A673 (cell line): ENCODE results near the gene ARFGEF2.

Source experiments
- EZH2 ChIP-seq: fragments of 200-600 bp; sonication (generic); IDR thresholded peaks from 2 replicates; pipeline ENCODE4 v1.6.1; 2017; ENCODE audit warnings: borderline replicate concordance, low read depth, mild to moderate bottlenecking, mixed read lengths, antibody characterized with exemption, low read length; ENCODE audit not compliant: poor library complexity, severe bottlenecking
- TF ChIP-seq, protein P1 (sequence below): fragments of 300-800, 200-600 bp; sonication (generic); conservative IDR thresholded peaks from 2 replicates; pipeline ENCODE4 v1.5.1; 2017; ENCODE audit warnings: low read depth, mild to moderate bottlenecking, antibody characterized with exemption, low read length, moderate library complexity, mixed read lengths

DNA sequence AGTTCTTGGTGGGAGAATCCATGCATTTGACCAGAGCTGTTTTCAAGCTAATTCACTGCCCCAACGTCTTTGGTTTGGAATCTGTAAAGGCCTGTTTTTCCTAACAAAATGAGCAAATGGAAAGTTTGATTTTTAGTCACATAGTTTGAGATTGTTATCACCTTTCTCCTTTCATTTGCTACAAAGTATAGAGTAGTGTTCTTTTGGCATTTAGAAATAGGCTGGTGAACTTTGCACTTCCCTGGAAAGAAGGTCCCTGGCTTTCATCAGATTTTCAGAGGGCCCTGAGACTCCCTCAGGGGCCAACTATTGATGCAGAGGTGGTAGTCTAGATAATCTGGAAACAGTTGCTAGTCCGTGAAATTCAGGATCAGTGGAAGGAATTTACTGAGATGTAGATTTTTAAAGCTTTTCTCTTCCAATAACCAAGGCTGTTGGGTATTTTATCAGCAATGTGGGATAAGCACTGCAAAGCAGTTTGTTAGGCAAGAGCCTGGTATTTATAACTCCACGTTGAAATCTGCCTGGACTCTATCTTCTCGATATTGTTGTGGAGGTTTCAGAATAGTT is 1.7 kb downstream of the ARFGEF2 start:
- no peak for TF ChIP-seq EZH2
- TF ChIP-seq, protein P1, sequence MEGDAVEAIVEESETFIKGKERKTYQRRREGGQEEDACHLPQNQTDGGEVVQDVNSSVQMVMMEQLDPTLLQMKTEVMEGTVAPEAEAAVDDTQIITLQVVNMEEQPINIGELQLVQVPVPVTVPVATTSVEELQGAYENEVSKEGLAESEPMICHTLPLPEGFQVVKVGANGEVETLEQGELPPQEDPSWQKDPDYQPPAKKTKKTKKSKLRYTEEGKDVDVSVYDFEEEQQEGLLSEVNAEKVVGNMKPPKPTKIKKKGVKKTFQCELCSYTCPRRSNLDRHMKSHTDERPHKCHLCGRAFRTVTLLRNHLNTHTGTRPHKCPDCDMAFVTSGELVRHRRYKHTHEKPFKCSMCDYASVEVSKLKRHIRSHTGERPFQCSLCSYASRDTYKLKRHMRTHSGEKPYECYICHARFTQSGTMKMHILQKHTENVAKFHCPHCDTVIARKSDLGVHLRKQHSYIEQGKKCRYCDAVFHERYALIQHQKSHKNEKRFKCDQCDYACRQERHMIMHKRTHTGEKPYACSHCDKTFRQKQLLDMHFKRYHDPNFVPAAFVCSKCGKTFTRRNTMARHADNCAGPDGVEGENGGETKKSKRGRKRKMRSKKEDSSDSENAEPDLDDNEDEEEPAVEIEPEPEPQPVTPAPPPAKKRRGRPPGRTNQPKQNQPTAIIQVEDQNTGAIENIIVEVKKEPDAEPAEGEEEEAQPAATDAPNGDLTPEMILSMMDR: no peak
